ENCODE measurements around the gene NELL1.

Gene NELL1

DNA sequence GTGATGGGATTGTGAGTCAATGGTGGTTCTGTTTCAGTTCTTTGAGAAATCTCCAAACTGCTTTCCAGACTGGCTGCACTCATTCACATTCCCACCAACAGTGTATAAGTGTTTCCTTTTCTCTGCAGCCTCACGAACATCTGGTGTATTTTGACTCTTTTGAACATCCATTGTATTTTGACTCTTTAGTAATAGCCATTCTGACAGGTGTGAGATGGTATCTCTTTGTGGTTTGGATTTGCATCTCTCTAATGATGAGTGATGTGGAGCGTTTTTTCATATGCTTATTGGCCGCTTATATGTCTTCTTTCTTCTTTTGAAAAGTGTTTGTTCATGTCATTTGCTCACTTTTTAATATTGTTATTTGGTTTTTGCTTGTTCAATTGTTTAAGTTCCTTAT, 19.4 kb downstream of the NELL1 start:
- no peak for TF ChIP-seq TAF1 (IDR thresholded peaks at IDR 0.05; ENCODE audit: low read depth, low read length)
- TF ChIP-seq PAX5 (IDR thresholded peaks at IDR 0.05; ENCODE audit: insufficient read depth, low read length, severe bottlenecking) = no peak
- no peak for TF ChIP-seq POLR2AphosphoS5 (IDR thresholded peaks at IDR 0.05; ENCODE audit: low read depth, low read length)
- TF ChIP-seq POU2F2 (IDR thresholded peaks at IDR 0.05; ENCODE audit: low read depth, low read length) = no peak
- TF ChIP-seq POLR2A (IDR thresholded peaks at IDR 0.05; ENCODE audit: low read depth, low read length) = no peak
- TF ChIP-seq SPI1 (IDR thresholded peaks at IDR 0.05; ENCODE audit: low read depth, low read length) = no peak
- DNase-seq (ENCODE audit: insufficient read length, low spot score) = no peak
- FAIRE-seq = no peak

- DNase-seq (ENCODE audit: insufficient read length, low spot score) = no peak
Observed at GRCh38 chr11:20707876-20708275, 38.5 kb downstream of the NELL1 start.

GRCh38 chr11:20712912-20713311, 43.5 kb downstream of the NELL1 start:
- FAIRE-seq (no peak), DNase-seq (ENCODE audit: insufficient read length, low spot score) (no peak)
- no peak for TF ChIP-seq PAX5 (IDR thresholded peaks at IDR 0.05; ENCODE audit: insufficient read depth, low read length, severe bottlenecking)
- TF ChIP-seq POU2F2 (IDR thresholded peaks at IDR 0.05; ENCODE audit: low read depth, low read length) = no peak
- TF ChIP-seq POLR2A (IDR thresholded peaks at IDR 0.05; ENCODE audit: low read depth, low read length) = no peak
- TF ChIP-seq TAF1 (IDR thresholded peaks at IDR 0.05; ENCODE audit: low read depth, low read length) = no peak
- TF ChIP-seq SPI1 (IDR thresholded peaks at IDR 0.05; ENCODE audit: low read depth, low read length) = no peak
- no peak for TF ChIP-seq POLR2AphosphoS5 (IDR thresholded peaks at IDR 0.05; ENCODE audit: low read depth, low read length)

More at GRCh38 chr11:20707876-20708275, 38.5 kb downstream of the NELL1 start:
- TF ChIP-seq POU2F2 (IDR thresholded peaks at IDR 0.05; ENCODE audit: low read depth, low read length) (no peak), POLR2AphosphoS5 (IDR thresholded peaks at IDR 0.05; ENCODE audit: low read depth, low read length) (no peak), POLR2A (IDR thresholded peaks at IDR 0.05; ENCODE audit: low read depth, low read length) (no peak), PAX5 (IDR thresholded peaks at IDR 0.05; ENCODE audit: insufficient read depth, low read length, severe bottlenecking) (no peak), SPI1 (IDR thresholded peaks at IDR 0.05; ENCODE audit: low read depth, low read length) (no peak), TAF1 (IDR thresholded peaks at IDR 0.05; ENCODE audit: low read depth, low read length) (no peak)
- FAIRE-seq = no peak

DNA sequence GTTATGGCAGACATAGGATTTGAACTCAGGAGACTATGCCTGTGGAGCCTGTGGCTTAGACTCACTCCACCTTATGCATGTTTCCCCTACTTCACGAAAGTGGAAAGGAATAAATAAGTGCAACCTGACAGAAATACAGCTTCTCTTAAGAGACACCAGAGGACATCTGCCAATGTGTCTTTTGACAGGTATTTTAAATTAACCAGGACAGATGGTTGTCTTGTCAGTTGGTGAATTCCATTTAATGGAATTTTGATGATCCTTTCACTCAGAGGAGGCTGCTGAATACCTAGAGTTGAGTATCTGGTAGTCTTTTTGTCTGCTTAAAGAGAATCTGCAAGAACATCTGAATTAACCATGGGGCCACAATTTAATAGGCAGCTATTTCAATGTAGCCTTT, 46.1 kb downstream of the NELL1 start:
- DNase-seq (ENCODE audit: insufficient read length, low spot score) = no peak
- no peak for FAIRE-seq
- TF ChIP-seq SPI1 (IDR thresholded peaks at IDR 0.05; ENCODE audit: low read depth, low read length) (no peak), PAX5 (IDR thresholded peaks at IDR 0.05; ENCODE audit: insufficient read depth, low read length, severe bottlenecking) (no peak), TAF1 (IDR thresholded peaks at IDR 0.05; ENCODE audit: low read depth, low read length) (no peak), POLR2AphosphoS5 (IDR thresholded peaks at IDR 0.05; ENCODE audit: low read depth, low read length) (no peak), POU2F2 (IDR thresholded peaks at IDR 0.05; ENCODE audit: low read depth, low read length) (no peak), POLR2A (IDR thresholded peaks at IDR 0.05; ENCODE audit: low read depth, low read length) (no peak)

DNA sequence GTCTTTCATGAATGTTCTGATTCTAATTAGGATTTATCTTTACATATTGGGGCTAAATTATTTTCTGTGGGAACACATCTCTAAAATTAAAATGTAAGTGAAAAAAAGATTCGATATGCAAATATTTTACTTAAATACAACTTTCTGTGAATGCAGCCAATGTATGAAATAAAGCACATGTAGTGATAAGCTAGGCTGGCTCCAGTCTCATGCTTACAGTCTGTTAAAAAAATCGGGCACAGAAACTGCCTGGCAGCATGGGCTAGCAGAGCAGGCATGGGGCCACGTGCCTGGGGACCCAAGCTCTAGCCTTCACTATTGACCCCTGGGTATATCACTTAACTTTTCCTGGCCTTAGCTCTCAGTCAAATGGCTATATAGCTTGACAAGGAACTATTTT, 46.5 kb downstream of the NELL1 start:
- FAIRE-seq = no peak
- TF ChIP-seq POLR2AphosphoS5 (IDR thresholded peaks at IDR 0.05; ENCODE audit: low read depth, low read length) (no peak), POLR2A (IDR thresholded peaks at IDR 0.05; ENCODE audit: low read depth, low read length) (no peak), TAF1 (IDR thresholded peaks at IDR 0.05; ENCODE audit: low read depth, low read length) (no peak), PAX5 (IDR thresholded peaks at IDR 0.05; ENCODE audit: insufficient read depth, low read length, severe bottlenecking) (no peak), SPI1 (IDR thresholded peaks at IDR 0.05; ENCODE audit: low read depth, low read length) (no peak), POU2F2 (IDR thresholded peaks at IDR 0.05; ENCODE audit: low read depth, low read length) (no peak)
- no peak for DNase-seq (ENCODE audit: insufficient read length, low spot score)

DNA sequence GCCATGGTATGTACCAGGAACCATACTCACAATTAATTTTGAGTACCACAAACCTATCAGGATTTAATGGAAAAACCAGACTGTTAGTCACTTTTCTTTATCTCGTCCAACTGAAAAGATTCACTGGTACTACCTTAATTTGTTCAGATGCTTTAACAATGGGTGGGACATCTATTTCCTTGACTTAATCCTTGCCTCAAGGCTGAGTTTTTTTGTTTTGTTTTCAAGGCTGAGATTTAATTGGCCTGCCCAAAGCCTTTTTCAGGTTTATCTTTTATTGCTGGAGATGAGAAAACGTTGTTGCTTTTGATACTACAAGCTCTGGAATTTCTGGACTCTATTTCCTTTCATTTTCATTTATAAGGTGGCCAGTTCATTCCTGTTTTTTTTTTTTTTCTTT, 50.4 kb downstream of the NELL1 start:
- TF ChIP-seq TAF1 (IDR thresholded peaks at IDR 0.05; ENCODE audit: low read depth, low read length) (no peak), SPI1 (IDR thresholded peaks at IDR 0.05; ENCODE audit: low read depth, low read length) (no peak), POU2F2 (IDR thresholded peaks at IDR 0.05; ENCODE audit: low read depth, low read length) (no peak), POLR2AphosphoS5 (IDR thresholded peaks at IDR 0.05; ENCODE audit: low read depth, low read length) (no peak), PAX5 (IDR thresholded peaks at IDR 0.05; ENCODE audit: insufficient read depth, low read length, severe bottlenecking) (no peak), POLR2A (IDR thresholded peaks at IDR 0.05; ENCODE audit: low read depth, low read length) (no peak)
- no peak for DNase-seq (ENCODE audit: insufficient read length, low spot score)
- FAIRE-seq = no peak

DNA sequence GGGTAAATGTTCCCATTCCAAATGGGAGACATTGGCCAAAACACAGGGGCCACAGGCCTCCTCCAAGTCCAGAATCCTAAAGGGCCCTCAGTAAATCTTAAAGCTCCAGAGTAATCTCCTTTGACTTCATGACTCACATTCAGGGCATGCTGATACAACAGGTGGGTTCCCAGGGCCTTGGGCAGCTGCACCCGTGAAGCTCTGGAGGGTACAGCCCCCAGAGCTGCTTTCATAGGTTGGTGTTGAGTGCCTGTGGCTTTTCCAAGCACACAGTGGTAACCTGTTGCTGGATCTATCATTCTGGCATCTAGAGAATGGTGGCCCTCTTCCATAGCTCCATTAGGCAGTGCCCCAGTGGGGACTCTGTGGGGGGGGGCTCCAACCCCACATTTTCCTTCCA, 54.0 kb downstream of the NELL1 start:
- no peak for FAIRE-seq
- TF ChIP-seq TAF1 (IDR thresholded peaks at IDR 0.05; ENCODE audit: low read depth, low read length) (no peak), SPI1 (IDR thresholded peaks at IDR 0.05; ENCODE audit: low read depth, low read length) (no peak), POLR2AphosphoS5 (IDR thresholded peaks at IDR 0.05; ENCODE audit: low read depth, low read length) (no peak), POU2F2 (IDR thresholded peaks at IDR 0.05; ENCODE audit: low read depth, low read length) (no peak), PAX5 (IDR thresholded peaks at IDR 0.05; ENCODE audit: insufficient read depth, low read length, severe bottlenecking) (no peak), POLR2A (IDR thresholded peaks at IDR 0.05; ENCODE audit: low read depth, low read length) (no peak)

GRCh38 chr11:20729597-20730105, 60.3 kb downstream of the NELL1 start:
- no peak for FAIRE-seq
- TF ChIP-seq POLR2A (IDR thresholded peaks at IDR 0.05; ENCODE audit: low read depth, low read length) = no peak
- no peak for TF ChIP-seq POU2F2 (IDR thresholded peaks at IDR 0.05; ENCODE audit: low read depth, low read length)
- TF ChIP-seq TAF1 (IDR thresholded peaks at IDR 0.05; ENCODE audit: low read depth, low read length) = no peak
- TF ChIP-seq PAX5 (IDR thresholded peaks at IDR 0.05; ENCODE audit: insufficient read depth, low read length, severe bottlenecking) = no peak
- TF ChIP-seq POLR2AphosphoS5 (IDR thresholded peaks at IDR 0.05; ENCODE audit: low read depth, low read length) = no peak
- TF ChIP-seq SPI1 (IDR thresholded peaks at IDR 0.05; ENCODE audit: low read depth, low read length) = no peak
- DNase-seq (ENCODE audit: insufficient read length, low spot score) = no peak

More for the DNA sequence above, 54.0 kb downstream of the NELL1 start:
- DNase-seq (ENCODE audit: insufficient read length, low spot score) = no peak

GRCh38 chr11:20731676-20732215, 62.4 kb downstream of the NELL1 start:
- no peak for DNase-seq (ENCODE audit: insufficient read length, low spot score)
- TF ChIP-seq POLR2AphosphoS5 (IDR thresholded peaks at IDR 0.05; ENCODE audit: low read depth, low read length) = no peak
- TF ChIP-seq POLR2A (IDR thresholded peaks at IDR 0.05; ENCODE audit: low read depth, low read length) = no peak

GRCh38 chr11:20739107-20739506, 69.7 kb downstream of the NELL1 start:
- FAIRE-seq (no peak), DNase-seq (ENCODE audit: insufficient read length, low spot score) (no peak)

More at GRCh38 chr11:20731676-20732215, 62.4 kb downstream of the NELL1 start:
- FAIRE-seq = no peak

More at GRCh38 chr11:20739107-20739506, 69.7 kb downstream of the NELL1 start:
- TF ChIP-seq POLR2A (IDR thresholded peaks at IDR 0.05; ENCODE audit: low read depth, low read length) (no peak), SPI1 (IDR thresholded peaks at IDR 0.05; ENCODE audit: low read depth, low read length) (no peak), PAX5 (IDR thresholded peaks at IDR 0.05; ENCODE audit: insufficient read depth, low read length, severe bottlenecking) (no peak), POLR2AphosphoS5 (IDR thresholded peaks at IDR 0.05; ENCODE audit: low read depth, low read length) (no peak), POU2F2 (IDR thresholded peaks at IDR 0.05; ENCODE audit: low read depth, low read length) (no peak), TAF1 (IDR thresholded peaks at IDR 0.05; ENCODE audit: low read depth, low read length) (no peak)
